Panc1 (cell line): ENCODE data around the gene CDK19.

Source experiments
- CTCF ChIP-seq: fragments of 450-650 bp; IDR thresholded peaks from 2 replicates; pipeline ENCODE4 v1.5.1; 2017; ENCODE audit warnings: mild to moderate bottlenecking
- POLR2AphosphoS5 ChIP-seq: IDR thresholded peaks from 2 replicates; pipeline ENCODE4 v1.6.1; 2012; ENCODE audit warnings: mild to moderate bottlenecking, low read depth, low read length, moderate library complexity
- REST ChIP-seq, 2 experiments: IDR thresholded peaks; 2 replicates each; pipeline ENCODE4 v1.6.1; 2011 to 2012; ENCODE audit warnings: low read depth in 2 of 2, control low read depth in 1 of 2, low read length in 1 of 2, mild to moderate bottlenecking in 1 of 2, moderate library complexity in 1 of 2; ENCODE audit not compliant: insufficient read depth in 1 of 2
- SIN3A ChIP-seq: IDR thresholded peaks from 2 replicates; pipeline ENCODE4 v1.6.1; 2012; ENCODE audit warnings: low read depth, mild to moderate bottlenecking, low read length, moderate library complexity, borderline replicate concordance; ENCODE audit not compliant: insufficient read depth
- TCF7L2 ChIP-seq: IDR thresholded peaks from 2 replicates; pipeline ENCODE4 v1.6.1; 2011; ENCODE audit warnings: mild to moderate bottlenecking, low read depth, low read length, inconsistent platforms

- no peak for TF ChIP-seq POLR2AphosphoS5
- no peak for TF ChIP-seq CTCF
- TF ChIP-seq REST (IDR thresholded peaks at IDR 0.05; ENCODE audit: insufficient read depth in 1 of 2, low read depth in 2 of 2, low read length in 1 of 2) = no peak
- no peak for TF ChIP-seq SIN3A
- TF ChIP-seq TCF7L2 = no peak
These were observed 42.7 kb upstream of the CDK19 start for GRCh38 chr6:110858016-110858415.
